HCT116 (cell line): ENCODE results near the gene MADCAM1. TPM values are rescaled to one million over a fixed set of nuclear protein-coding genes. Genes with fewer than 3 reads are reported as not detected.
A peak's percentile ranks its signal among the peaks of the same experiment; 100 is the strongest.

Experiments used
- ATAC-seq: fragments of 200-7000 bp; cut with Tn5 transposase; 2 replicates; pipeline ENCODE4 v1.9.1; 2020; ENCODE audit warnings: mild to moderate bottlenecking, moderate library complexity
- BruUV-seq: library from RNA; stranded (reverse); fragments of 400-500 nt; replicated peaks from 2 replicates; lab custom pipeline; 2021; lab: Mats Ljungman, UMichigan
- CTCF ChIA-PET: fragments of 300-600 bp; sonication (Branson Sonifier 250); formaldehyde crosslinking; loops from one replicate; lab custom pipeline; 2021; ENCODE audit warnings: antibody characterized with exemption; lab: Charles Lee
- POLR2A ChIA-PET: fragments of 300-600, 350-600 bp; sonication (Branson Sonifier 250); formaldehyde crosslinking; loops from one replicate; lab custom pipeline; 2021; ENCODE audit warnings: antibody characterized with exemption; lab: Charles Lee
- RAD21 ChIA-PET, 2 experiments: fragments of 300-600 bp; sonication (Branson Sonifier 250); formaldehyde crosslinking; loops; one replicate each; lab custom pipeline; 2023; ENCODE audit warnings: low total read pairs in 2 of 2; ENCODE audit not compliant: uncharacterized antibody in 2 of 2, unreplicated experiment in 2 of 2, low non-redundant PET in 1 of 2; lab: Charles Lee
- DNase-seq: peaks from one replicate; pipeline ENCODE4 v3.0.0-alpha.2; 2010; ENCODE audit warnings: low read depth, low spot score
- H2AFZ ChIP-seq: fragments of 200-600 bp; shearing (Covaris generic), sonication (generic); 2 replicates; pipeline ENCODE4 v1.6.1; 2017; ENCODE audit warnings: low read depth, mixed run types, mixed read lengths, antibody characterized with exemption, low read length; ENCODE audit not compliant: poor library complexity, severe bottlenecking
- H3K27ac ChIP-seq: 2 replicates; pipeline ENCODE4 v1.5.1; 2012; ENCODE audit warnings: low read depth, low read length
- H3K27me3 ChIP-seq: fragments of 200-600 bp; sonication (generic); 2 replicates; pipeline ENCODE4 v1.6.1; 2016; ENCODE audit warnings: mixed run types, low read length, mixed read lengths; ENCODE audit not compliant: insufficient read depth
- H3K36me3 ChIP-seq, 2 experiments: fragments of 200-500 bp in 1 of 2; fragments of 200-600 bp in 1 of 2; sonication (Bioruptor generic) in 1 of 2; sonication (generic) in 1 of 2; 2 replicates each; pipeline versions ENCODE4 v1.5.1 to v1.6.1; 2014 to 2016; ENCODE audit warnings: low read length in 2 of 2, inconsistent platforms in 1 of 2, mixed read lengths in 1 of 2, mixed run types in 1 of 2; ENCODE audit not compliant: insufficient read depth in 2 of 2, control insufficient read depth in 1 of 2
- H3K4me1 ChIP-seq, 2 experiments: fragments of 200-600 bp in 1 of 2; sonication (generic) in 1 of 2; 2 replicates each; pipeline versions ENCODE4 v1.5.1 to v1.6.1; 2012 to 2017; ENCODE audit warnings: low read length in 2 of 2, inconsistent platforms in 1 of 2, mild to moderate bottlenecking in 1 of 2, mixed read lengths in 1 of 2, mixed run types in 1 of 2, moderate library complexity in 1 of 2; ENCODE audit not compliant: insufficient read depth in 2 of 2, control insufficient read depth in 1 of 2
- H3K4me2 ChIP-seq: fragments of 200-600 bp; sonication (generic); 2 replicates; pipeline ENCODE4 v1.6.1; 2017; ENCODE audit warnings: mixed run types, low read length, mixed read lengths
- H3K4me3 ChIP-seq, 2 experiments: fragments of 200-600 bp in 1 of 2; sonication (generic) in 1 of 2; replicated peaks in 1 of 2; 2 replicates each; pipeline ENCODE4 v1.5.1; 2011 to 2016; ENCODE audit warnings: low read length in 2 of 2, control low read depth in 1 of 2, low read depth in 1 of 2, mild to moderate bottlenecking in 1 of 2, mixed read lengths in 1 of 2, mixed run types in 1 of 2
- H3K79me2 ChIP-seq: fragments of 200-600 bp; sonication (generic); 2 replicates; pipeline ENCODE4 v1.6.1; 2017; ENCODE audit warnings: mild to moderate bottlenecking, mixed run types, low read length, moderate library complexity, mixed read lengths; ENCODE audit not compliant: insufficient read depth
- H3K9ac ChIP-seq: fragments of 200-600 bp; sonication (generic); 2 replicates; pipeline ENCODE4 v1.6.1; 2016; ENCODE audit warnings: low read length, mixed read lengths
- H3K9me2 ChIP-seq: fragments of 200-600 bp; sonication (generic), shearing (Covaris generic); 2 replicates; pipeline ENCODE4 v1.6.1; 2017; ENCODE audit warnings: mixed run types, mild to moderate bottlenecking, moderate library complexity; ENCODE audit not compliant: insufficient read depth
- H3K9me3 ChIP-seq, 2 experiments: fragments of 200-500 bp in 1 of 2; fragments of 200-600 bp in 1 of 2; sonication (Bioruptor generic) in 1 of 2; sonication (generic) in 1 of 2; 2 replicates each; pipeline ENCODE4 v1.6.1; 2014 to 2017; ENCODE audit warnings: low read length in 2 of 2, mixed read lengths in 2 of 2, inconsistent platforms in 1 of 2, low read depth in 1 of 2, mild to moderate bottlenecking in 1 of 2, mixed run types in 1 of 2, moderate library complexity in 1 of 2; ENCODE audit not compliant: control insufficient read depth in 1 of 2, insufficient read depth in 1 of 2
- H4K20me1 ChIP-seq: fragments of 200-600 bp; sonication (generic), shearing (Covaris generic); 2 replicates; pipeline ENCODE4 v1.6.1; 2017; ENCODE audit warnings: mixed run types, mild to moderate bottlenecking, moderate library complexity; ENCODE audit not compliant: insufficient read depth
- CTCF ChIP-seq, 3 experiments: fragments of 200-600 bp in 1 of 3; sonication (generic) in 1 of 3; IDR thresholded peaks in 2 of 3; conservative IDR thresholded peaks in 1 of 3; 2 replicates each; pipeline ENCODE4 v1.5.1; 2012 to 2017; ENCODE audit warnings: low read depth in 2 of 3, low read length in 2 of 3, antibody characterized with exemption in 1 of 3, borderline replicate concordance in 1 of 3, control low read depth in 1 of 3, mild to moderate bottlenecking in 1 of 3, mixed read lengths in 1 of 3, mixed run types in 1 of 3, moderate library complexity in 1 of 3; ENCODE audit not compliant: insufficient read depth in 1 of 3
- EZH2 ChIP-seq: fragments of 200-600 bp; sonication (generic); IDR thresholded peaks from 2 replicates; pipeline ENCODE4 v1.6.1; 2017; ENCODE audit warnings: antibody characterized with exemption, mixed run types
- POLR2A ChIP-seq: IDR thresholded peaks from 2 replicates; pipeline ENCODE4 v1.7.0; 2011; ENCODE audit warnings: borderline replicate concordance; ENCODE audit not compliant: insufficient read depth, insufficient read length; ENCODE audit errors: extremely low read depth
- POLR2AphosphoS5 ChIP-seq: IDR thresholded peaks from 2 replicates; pipeline ENCODE4 v1.6.1; 2011; ENCODE audit warnings: mild to moderate bottlenecking, low read depth, low read length, moderate library complexity
- SP1 ChIP-seq: IDR thresholded peaks from 2 replicates; pipeline ENCODE4 v1.6.1; 2012; ENCODE audit warnings: low read depth
- ZFX ChIP-seq: fragments of 450-650 bp; IDR thresholded peaks from 2 replicates; pipeline ENCODE4 v1.6.1; 2017
- ZNF274 ChIP-seq: fragments of 200-500 bp; sonication (Bioruptor generic); IDR thresholded peaks from 2 replicates; pipeline ENCODE4 v1.6.1; 2014; ENCODE audit warnings: mild to moderate bottlenecking, low read depth, low read length, inconsistent platforms
- intact Hi-C: fragments of 100-400 bp; cut with micrococcal nuclease; formaldehyde crosslinking; loops from 2 replicates; pipeline ENCODE4 v1.10.0; 2022
- total RNA-seq: library from RNA; stranded (reverse); gene quantifications from one replicate; pipeline ENCODE4 v1.2.1, GENCODE V29; 2021; ENCODE audit not compliant: unreplicated experiment

MADCAM1 gene
- total RNA-seq, 1 experiment from 2014 or later = 0.57 TPM

- TF ChIP-seq SP1 (no peak), ZNF274 (no peak), POLR2A (no peak)
Observed at GRCh38 chr19:531753-532560, 35.7 kb downstream of the MADCAM1 start, which contains the start of gene CDC34 (continued).

GRCh38 chr19:532561-533363 lies 36.5 kb downstream of the MADCAM1 start:
- Histone ChIP-seq H3K9ac (peak overlapping the region; percentile 91), H3K9me3 (no peaks in the 10 kb centered on the region; a peak in 1 of 4 replicates), H3K27ac (peak overlapping the region; percentile 96), H3K4me1 (peaks cover 23 to 45% of the 10 kb centered on the region in 2 experiments), H3K36me3 (peaks cover 16 to 17% of the 10 kb centered on the region in 2 experiments; a peak in 3 of 4 replicates), H3K9me2 (no peaks in the 10 kb centered on the region), H3K4me3 (peak overlapping the region; percentile 77 to 86), H2AFZ (no peak overlapping the region), H3K79me2 (peaks cover 50% of the 10 kb centered on the region), H4K20me1 (peaks cover 9% of the 10 kb centered on the region; the same call in 1 of the 2 replicates), H3K4me2 (peak overlapping the region; percentile 81), H3K27me3 (no peaks in the 10 kb centered on the region)
- DNase-seq = peak; percentile 51
- ATAC-seq = peak; percentile 9
- ChIA-PET POLR2A (interaction anchor here (0.7 to 1.7 kb wide), 7 partner anchors 10 to 39 kb away, joined by 3 to 10 read pairs (median 5); partner anchors contain the start of gene BSG), CTCF (interaction anchor here (0.6 to 3.2 kb wide), 4 partner anchors 22 to 765 kb away, joined by 3 to 23 read pairs (median 3); partner anchors contain the start of gene BSG), RAD21 (interaction anchor here in 1 of 2 experiments (1.0 kb wide), 1 partner anchor 22 kb away, joined by 3 read pairs; no protein-coding TSS in a partner anchor)
- intact Hi-C loops = no loop called here
- TF ChIP-seq POLR2AphosphoS5 (peak; percentile 22; the same call in 1 of the 2 replicates), EZH2 (no peak), CTCF (IDR thresholded peaks at IDR 0.05 in 2 of 3, conservative IDR thresholded peaks at IDR 0.05 in 1 of 3; ENCODE audit: borderline replicate concordance in 1 of 3, insufficient read depth in 1 of 3, low read depth in 2 of 3, low read length in 2 of 3) (peak in 2 of 3 experiments; percentile 52 to 59; a peak in 5 of 6 replicates), ZFX (0 out of 2 replicates have a peak, but pooled peaks have one; percentile 31)
- TSS peak; percentile 54 for BruUV-seq
